ENCODE data around the gene ELMO3. TPM values are rescaled to one million over a fixed set of nuclear protein-coding genes. Genes with fewer than 3 reads are reported as not detected.

The ELMO3 gene
- total RNA-seq, 1 donor, result 0.36 TPM

DNA sequence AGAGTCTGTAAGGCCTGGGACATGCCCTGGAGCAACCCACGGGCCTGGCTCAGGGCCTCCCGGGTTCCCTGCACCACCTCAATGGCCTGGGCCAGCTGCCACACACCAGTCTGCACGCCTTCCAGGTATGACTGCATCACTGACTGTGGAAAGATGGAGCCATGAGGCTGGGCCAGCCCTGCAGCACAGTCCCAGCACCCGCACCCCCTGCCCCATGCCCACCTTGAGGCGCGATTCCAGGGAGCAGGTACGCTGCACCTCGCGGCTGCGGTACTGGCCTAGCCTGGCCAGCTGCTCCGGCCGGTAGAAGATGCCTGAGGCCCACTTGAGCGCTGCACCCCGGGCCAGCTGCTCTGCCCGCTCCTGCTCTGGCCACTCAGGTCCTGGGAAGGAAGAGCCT is 10.1 kb upstream of the ELMO3 start:
- Histone ChIP-seq H3K4me1 (ENCODE audit: insufficient read depth, low read length) (peaks cover 48% of the 10 kb centered on the region), H2AFZ (ENCODE audit: low read length) (no peak overlapping the region), H3K9me3 (ENCODE audit: low read depth, low read length) (no peaks in the 10 kb centered on the region), H3K36me3 (ENCODE audit: insufficient read depth, low read length) (peaks cover 5% of the 10 kb centered on the region), H3K27ac (ENCODE audit: low read depth, low read length) (no peak overlapping the region), H4K20me1 (ENCODE audit: insufficient read depth, low read length) (peaks cover 18% of the 10 kb centered on the region), H3K27me3 (ENCODE audit: insufficient read depth, low read length) (no peaks in the 10 kb centered on the region), H3K4me3 (ENCODE audit: insufficient read depth, low read length) (no peak overlapping the region), H3K4me2 (ENCODE audit: insufficient read depth, low read length) (no peak overlapping the region), H3K79me2 (ENCODE audit: insufficient read depth, low read length) (peaks cover 18% of the 10 kb centered on the region)
- DNase-seq (ENCODE audit: insufficient read length, low spot score, missing footprints), result no peak
- TF ChIP-seq, protein P1, sequence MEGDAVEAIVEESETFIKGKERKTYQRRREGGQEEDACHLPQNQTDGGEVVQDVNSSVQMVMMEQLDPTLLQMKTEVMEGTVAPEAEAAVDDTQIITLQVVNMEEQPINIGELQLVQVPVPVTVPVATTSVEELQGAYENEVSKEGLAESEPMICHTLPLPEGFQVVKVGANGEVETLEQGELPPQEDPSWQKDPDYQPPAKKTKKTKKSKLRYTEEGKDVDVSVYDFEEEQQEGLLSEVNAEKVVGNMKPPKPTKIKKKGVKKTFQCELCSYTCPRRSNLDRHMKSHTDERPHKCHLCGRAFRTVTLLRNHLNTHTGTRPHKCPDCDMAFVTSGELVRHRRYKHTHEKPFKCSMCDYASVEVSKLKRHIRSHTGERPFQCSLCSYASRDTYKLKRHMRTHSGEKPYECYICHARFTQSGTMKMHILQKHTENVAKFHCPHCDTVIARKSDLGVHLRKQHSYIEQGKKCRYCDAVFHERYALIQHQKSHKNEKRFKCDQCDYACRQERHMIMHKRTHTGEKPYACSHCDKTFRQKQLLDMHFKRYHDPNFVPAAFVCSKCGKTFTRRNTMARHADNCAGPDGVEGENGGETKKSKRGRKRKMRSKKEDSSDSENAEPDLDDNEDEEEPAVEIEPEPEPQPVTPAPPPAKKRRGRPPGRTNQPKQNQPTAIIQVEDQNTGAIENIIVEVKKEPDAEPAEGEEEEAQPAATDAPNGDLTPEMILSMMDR (IDR thresholded peaks at IDR 0.05; ENCODE audit: extremely low read depth, low read depth, low read length), result no peak

DNA sequence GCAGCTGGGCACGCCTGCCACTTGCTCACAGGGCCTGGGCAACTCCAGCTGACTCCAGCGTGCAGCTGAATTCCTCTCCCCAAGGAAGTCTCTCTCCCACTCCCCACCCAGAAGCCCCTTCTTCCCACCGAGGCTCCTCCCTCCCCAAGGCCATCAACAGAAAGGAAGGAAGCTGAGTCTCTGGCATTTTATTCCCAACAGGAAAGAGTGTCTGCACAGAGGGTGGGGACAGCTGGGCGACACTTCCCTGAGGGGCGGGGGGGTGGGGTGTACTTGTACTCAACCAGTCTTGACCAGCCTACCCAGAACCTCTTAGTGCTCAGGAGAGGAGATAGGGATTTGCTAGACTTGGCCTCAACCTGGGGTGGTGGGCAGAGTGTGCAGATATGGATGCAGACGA is 8.9 kb upstream of the ELMO3 start, which contains the start of gene EXOC3L1:
Gene EXOC3L1, minus strand, starts transcription at position 96 of the 400 bp plus-strand sequence. CDS start 460 bp downstream, outside the sequence.
- H4K20me1 ChIP-seq (ENCODE audit: insufficient read depth, low read length), result peaks cover 26% of the 10 kb centered on the region
- peaks cover 45% of the 10 kb centered on the region for H3K4me1 ChIP-seq (ENCODE audit: insufficient read depth, low read length)
- no peak within 1 kb of the TSS for H3K4me3 ChIP-seq (ENCODE audit: insufficient read depth, low read length)
- H3K36me3 ChIP-seq (ENCODE audit: insufficient read depth, low read length), result peaks cover 17% of the 10 kb centered on the region
- TF ChIP-seq, protein P1 (IDR thresholded peaks at IDR 0.05; ENCODE audit: extremely low read depth, low read depth, low read length), result no peak
- no peak within 1 kb of the TSS for H3K4me2 ChIP-seq (ENCODE audit: insufficient read depth, low read length)
- H3K9me3 ChIP-seq (ENCODE audit: low read depth, low read length), result no peaks in the 10 kb centered on the region
- no peaks in the 10 kb centered on the region for H3K27me3 ChIP-seq (ENCODE audit: insufficient read depth, low read length)
- H2AFZ ChIP-seq (ENCODE audit: low read length), result no peak within 1 kb of the TSS
- DNase-seq (ENCODE audit: insufficient read length, low spot score, missing footprints), result no peak
- H3K79me2 ChIP-seq (ENCODE audit: insufficient read depth, low read length), result peaks cover 30% of the 10 kb centered on the region
- no peak within 1 kb of the TSS for H3K27ac ChIP-seq (ENCODE audit: low read depth, low read length)

DNA sequence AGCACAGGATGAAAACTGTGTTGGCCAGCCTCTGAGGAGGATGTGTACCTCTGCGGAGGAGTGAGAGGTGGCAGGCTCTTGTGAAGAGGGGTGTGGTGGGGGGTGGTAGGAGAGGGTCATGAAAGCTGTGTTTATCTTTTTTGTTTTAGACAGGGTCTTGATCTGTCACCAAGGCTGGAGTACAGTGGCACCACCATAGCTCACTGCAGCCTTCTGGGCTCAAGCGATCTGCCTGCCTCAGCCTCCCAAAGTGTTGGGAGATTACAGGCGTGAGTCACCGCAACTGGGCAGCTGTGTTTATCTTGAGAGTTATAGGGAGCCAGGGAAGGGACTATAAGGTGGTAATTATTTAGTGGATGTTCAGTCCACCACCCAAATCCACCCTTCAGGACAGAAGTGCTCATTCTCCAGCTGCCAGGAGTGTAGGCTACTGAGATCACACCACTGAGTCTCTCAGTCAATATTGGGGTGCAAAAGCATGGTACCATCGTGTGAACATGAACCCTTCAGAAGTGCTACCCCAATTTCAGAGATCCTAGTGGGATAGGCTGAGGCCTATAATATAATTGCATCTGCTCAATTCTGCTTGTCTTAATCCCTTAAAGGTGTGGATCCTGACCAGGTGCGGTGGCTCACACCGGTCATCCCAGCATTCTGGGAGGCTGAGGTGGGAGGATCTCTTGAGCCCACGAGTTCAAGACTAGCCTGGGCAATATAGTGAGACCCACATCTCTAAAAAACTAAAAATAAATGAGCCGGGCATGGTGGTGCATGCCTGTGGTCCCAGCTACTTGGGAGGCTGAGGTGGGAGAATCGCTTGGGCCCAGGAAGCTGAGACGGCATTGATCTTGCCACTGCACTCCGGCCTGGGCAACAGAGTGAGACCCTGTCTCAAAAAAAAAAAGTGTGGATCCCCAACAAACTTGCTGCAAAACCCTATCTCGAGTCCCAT is 8.2 kb upstream of the ELMO3 start:
- Histone ChIP-seq H4K20me1 (ENCODE audit: insufficient read depth, low read length) (peaks cover 29% of the 10 kb centered on the region), H3K9me3 (ENCODE audit: low read depth, low read length) (no peaks in the 10 kb centered on the region), H3K36me3 (ENCODE audit: insufficient read depth, low read length) (peaks cover 24% of the 10 kb centered on the region), H2AFZ (ENCODE audit: low read length) (no peak overlapping the region), H3K79me2 (ENCODE audit: insufficient read depth, low read length) (peaks cover 37% of the 10 kb centered on the region), H3K27me3 (ENCODE audit: insufficient read depth, low read length) (no peaks in the 10 kb centered on the region), H3K4me3 (ENCODE audit: insufficient read depth, low read length) (no peak overlapping the region), H3K4me1 (ENCODE audit: insufficient read depth, low read length) (peaks cover 43% of the 10 kb centered on the region), H3K27ac (ENCODE audit: low read depth, low read length) (no peak overlapping the region), H3K4me2 (ENCODE audit: insufficient read depth, low read length) (no peak overlapping the region)
- DNase-seq (ENCODE audit: insufficient read length, low spot score, missing footprints), result no peak
- TF ChIP-seq, protein P1 (IDR thresholded peaks at IDR 0.05; ENCODE audit: extremely low read depth, low read depth, low read length), result no peak

DNA sequence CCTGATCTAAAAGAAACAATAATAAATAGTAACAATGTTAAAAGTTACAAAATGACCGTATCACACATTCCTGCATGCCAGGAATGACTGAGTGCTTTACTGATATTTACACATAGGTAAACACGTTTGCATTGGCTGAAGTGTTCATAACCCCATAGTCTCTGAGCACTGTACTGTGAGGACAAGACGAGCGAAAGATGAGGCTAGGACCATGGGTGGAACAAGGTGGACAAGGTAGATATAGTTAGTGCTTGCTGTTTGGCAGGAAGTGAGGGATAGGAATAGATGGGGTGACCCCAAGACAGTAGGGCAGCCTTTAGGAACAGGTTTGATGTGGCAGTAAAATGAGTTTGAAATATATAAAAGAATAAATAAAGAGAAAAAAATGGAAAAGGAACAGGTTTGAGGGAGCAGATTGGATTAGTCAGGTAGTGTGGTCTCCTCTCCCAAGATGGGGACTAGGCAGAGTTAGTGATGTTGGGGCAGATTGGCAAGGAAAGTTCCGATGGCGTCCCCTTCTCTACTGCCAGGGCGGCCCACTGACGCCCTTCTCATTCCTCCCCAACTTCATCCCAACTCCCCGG is 7.4 kb upstream of the ELMO3 start:
- Histone ChIP-seq H3K4me3 (ENCODE audit: insufficient read depth, low read length) (peak overlapping the region; percentile 88), H2AFZ (ENCODE audit: low read length) (peak overlapping the region; percentile 7), H3K36me3 (ENCODE audit: insufficient read depth, low read length) (peaks cover 32% of the 10 kb centered on the region), H3K79me2 (ENCODE audit: insufficient read depth, low read length) (peaks cover 39% of the 10 kb centered on the region), H4K20me1 (ENCODE audit: insufficient read depth, low read length) (peaks cover 30% of the 10 kb centered on the region), H3K4me1 (ENCODE audit: insufficient read depth, low read length) (peaks cover 36% of the 10 kb centered on the region), H3K27ac (ENCODE audit: low read depth, low read length) (no peak overlapping the region), H3K27me3 (ENCODE audit: insufficient read depth, low read length) (no peaks in the 10 kb centered on the region), H3K4me2 (ENCODE audit: insufficient read depth, low read length) (peak overlapping the region; percentile 65), H3K9me3 (ENCODE audit: low read depth, low read length) (no peaks in the 10 kb centered on the region)
- TF ChIP-seq, protein P1 (IDR thresholded peaks at IDR 0.05; ENCODE audit: extremely low read depth, low read depth, low read length), result no peak
- no peak for DNase-seq (ENCODE audit: insufficient read length, low spot score, missing footprints)
